GM19239 (cell line): ENCODE data around the gene PGAM2.

Source experiments
- DNase-seq: peaks from one replicate; pipeline ENCODE4 v3.0.0; 2011; ENCODE audit warnings: low spot score; ENCODE audit not compliant: insufficient read length
- FAIRE-seq: peaks from 2 replicates; lab custom pipeline; 2011; peaks lifted over from hg19 to GRCh38; lab: Jason Lieb, UNC

PGAM2 gene

DNA sequence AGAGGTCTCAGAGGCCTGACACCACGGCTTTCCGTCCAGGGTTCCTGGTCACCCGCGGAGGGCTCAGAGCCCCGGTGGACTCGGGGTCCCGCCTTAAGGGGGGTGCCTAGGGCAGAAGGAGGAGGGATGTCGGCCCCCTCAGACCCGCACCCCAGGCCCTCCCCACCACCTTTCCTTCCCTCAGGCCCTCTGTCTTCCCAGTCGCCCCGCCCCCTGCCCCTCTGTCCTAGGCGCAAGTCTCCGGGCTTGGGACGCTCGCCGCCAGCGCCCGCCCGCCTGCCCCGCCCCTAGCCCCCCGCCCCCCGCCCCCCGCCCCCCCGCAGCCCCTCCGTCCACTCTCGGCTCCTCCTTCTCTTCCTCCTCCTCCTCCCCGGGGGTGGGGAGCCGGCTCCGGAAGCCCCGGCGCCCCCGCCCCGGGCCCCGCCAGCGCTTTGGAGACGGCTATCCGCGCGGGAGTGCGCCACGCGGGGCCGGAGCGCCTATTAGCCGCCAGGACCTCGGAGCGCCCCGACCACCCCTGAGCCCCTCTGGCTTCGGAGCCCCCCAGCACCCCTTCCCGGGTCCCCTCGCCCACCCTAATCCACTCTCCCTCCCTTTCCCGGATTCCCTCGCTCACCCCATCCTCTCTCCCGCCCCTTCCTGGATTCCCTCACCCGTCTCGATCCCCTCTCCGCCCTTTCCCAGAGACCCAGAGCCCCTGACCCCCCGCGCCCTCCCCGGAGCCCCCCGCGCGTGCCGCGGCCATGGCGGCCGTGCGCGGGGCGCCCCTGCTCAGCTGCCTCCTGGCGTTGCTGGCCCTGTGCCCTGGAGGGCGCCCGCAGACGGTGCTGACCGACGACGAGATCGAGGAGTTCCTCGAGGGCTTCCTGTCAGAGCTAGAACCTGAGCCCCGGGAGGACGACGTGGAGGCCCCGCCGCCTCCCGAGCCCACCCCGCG, 38.8 kb upstream of the PGAM2 start, which contains the start of gene AEBP1:
Gene AEBP1 (plus strand): TSS at position 423 of the 937 bp plus-strand sequence. CDS start 321 bp downstream, at position 744.
- DNase-seq, result no peak
- FAIRE-seq, result no peak

DNA sequence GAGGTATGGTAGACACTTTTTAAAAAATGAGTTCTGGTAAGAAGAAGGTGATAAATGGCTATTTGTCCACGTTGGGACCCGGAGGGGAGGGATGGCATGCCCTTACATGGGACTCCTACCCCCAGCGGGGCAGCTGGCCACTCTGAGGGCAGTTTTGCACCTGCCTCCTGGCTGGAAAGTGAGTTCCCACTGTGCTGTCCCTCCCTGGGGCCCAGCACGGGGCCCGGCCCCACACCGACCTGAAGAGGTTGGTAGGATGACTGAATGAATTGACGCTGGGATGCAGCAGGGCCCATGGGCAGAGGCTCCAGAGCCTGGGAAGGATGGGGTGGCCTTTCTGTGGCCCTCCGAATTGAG, 38.2 kb upstream of the PGAM2 start:
- FAIRE-seq (no peak), DNase-seq (no peak)

DNA sequence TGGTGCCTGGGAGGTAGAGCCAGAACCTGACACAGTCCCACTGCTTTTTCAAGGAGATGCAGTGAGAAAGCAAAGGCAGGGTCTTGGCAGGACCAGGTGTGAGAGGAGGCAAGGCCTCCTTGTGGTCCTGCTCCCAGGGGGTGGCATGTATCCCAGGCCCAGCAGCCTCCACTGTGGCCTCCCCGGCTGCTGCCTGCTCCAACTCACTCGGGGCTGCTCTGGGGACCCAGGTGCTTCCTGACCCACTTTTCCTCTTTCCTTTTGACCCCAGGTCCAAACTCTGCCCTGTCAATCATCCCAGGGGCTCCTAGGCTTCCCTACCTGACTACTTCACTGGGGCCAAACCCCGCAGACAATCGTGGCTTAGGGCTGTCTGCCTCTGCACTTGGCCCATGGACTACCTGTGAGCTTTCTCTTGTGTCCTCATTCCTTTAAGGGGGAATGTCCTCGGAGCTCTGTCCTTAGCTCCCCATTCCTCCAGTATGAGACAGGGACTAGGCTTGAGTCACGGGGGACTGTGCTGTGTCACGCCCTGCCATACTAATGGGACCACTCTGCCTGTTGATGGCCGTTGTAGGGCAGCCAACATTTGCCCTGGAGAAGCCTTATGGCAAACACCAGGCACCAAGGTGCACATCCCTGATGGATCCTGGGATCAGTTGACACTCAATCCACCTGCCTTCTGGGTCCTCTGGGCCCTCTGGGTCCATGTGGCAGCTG, 37.6 kb upstream of the PGAM2 start:
- FAIRE-seq (no peak), DNase-seq (no peak)

DNA sequence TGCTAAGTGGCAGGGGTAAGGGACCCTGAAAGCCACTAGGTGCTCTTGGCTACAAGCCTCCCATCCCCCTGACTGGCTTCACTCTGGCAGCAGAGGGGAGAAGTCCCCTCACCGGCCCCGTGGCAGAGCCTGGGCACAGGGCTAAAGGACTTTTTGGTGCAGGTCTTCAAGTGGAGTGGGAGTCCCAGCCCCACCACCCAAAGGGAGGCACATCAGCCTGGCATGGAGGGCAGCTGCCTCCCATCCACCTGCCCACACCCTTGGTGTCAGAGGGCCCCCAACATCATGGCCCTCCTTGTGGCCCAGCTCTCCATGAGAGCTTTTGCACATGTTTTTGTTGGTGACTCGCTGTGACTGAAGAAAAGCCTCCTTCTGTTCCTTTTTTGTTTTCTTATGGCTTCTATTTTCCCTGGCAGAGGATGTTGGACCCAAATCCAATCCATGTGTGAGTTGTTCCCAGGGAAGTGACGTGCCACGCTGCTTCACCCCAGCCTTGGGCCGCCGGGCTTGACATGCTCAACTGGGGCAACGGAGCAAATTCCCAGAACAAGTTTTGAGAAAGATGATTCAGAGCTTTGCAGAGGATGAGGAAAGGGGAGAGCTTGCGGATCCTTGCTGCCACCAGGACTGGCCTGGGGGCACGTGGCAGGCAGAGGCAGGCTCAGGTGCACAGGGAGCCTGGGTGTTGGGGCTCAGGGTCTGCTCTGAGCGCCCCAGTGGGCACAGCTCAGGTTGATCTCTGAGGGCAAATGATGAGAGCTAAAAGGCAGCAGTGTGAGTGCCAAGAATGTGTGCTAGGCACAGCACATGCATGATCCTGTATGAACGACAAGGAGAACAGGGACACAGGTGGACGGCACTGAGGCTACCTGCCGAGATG, 36.8 kb upstream of the PGAM2 start:
- DNase-seq (no peak), FAIRE-seq (no peak)

DNA sequence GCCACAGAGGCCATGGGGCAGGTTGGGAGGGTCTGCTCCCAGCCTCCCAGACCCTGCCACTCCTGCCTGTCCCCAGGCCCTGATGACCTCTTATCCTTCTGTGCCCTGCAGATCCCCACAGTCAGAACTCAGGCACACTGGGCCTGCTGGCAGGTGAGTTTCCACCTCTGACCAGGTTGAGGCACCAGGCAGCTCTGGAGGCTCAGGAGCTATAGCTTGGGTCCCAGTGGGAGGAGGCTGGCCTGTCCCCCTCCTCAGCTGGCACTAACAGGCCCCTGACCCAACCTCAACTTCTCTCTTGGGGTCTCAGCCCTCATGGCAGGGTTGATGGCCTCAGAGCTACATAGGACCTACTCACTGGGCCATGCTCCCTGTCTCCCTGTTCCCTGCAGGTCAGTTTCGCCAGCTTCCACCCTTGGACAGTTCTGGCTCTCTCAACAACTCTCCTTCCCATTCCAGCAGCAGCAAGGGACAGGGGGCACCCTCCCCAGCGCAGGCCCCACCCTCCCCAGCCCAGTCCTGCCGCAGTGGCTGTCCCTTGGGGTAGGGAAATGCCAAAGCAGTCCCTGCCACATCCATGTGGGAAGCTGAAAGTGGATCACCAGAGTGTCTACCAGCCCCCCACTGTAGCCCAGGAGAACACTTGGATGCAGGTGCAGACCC, 36.1 kb upstream of the PGAM2 start:
- DNase-seq (no peak), FAIRE-seq (no peak)

DNA sequence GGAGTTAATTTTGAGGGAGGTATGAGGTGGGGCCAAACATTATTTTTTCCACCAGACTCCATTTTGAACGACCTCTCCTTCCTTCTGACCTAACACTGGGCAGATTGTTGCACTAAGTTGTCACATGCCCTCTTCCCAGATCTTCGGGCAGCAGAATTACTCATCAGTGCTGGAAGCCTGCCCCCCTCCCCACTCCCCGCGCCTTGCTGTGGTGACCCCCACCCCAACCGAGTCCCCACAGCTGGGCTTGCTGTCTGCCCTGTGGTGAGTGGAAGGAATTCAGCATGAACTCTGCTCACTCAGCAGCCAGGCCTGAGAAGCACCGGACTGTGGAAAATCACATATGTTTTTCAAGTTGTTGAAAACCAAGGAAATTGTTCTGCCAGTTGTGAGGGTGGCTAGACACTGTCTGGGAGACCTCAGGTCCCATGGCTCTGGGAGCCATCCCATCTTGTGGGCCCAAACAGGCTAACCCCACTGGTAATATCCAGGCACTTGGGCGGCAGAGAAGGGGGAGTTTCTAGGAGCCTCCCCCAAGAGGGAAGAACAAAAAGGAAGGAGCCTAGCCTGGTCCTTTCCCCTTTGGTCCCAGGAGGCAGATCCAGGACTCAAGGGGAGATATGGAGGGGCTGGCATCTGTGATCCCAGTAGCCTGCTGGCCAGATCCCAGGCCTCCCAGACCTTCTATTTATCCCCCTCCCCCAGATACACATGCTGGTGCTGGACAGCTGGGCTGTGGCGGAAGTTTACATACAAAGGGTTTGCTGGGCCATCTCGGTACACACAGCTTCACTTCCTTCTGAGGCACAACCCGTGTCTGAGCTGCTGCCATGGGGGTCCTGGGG, 35.3 kb upstream of the PGAM2 start:
- DNase-seq (no peak), FAIRE-seq (no peak)

DNA sequence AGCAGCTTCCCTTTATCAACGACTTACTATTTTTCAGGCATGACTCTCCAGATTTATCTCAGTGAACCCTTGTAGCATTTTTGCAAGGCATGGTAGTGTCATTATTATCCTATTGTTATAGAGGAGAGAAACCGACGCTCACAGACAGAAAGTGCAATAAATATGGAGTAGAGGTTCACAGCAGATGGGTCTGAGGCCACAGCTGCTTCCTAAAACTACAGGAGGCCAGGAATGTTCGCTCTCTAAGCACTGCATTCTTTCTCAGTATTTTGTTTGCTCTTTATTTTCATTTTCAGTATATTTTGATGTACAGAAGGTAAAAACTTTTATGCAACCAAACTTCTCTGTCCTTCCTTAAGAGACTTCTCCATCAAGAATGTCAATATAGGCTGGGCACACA, 34.3 kb upstream of the PGAM2 start:
- no peak for FAIRE-seq
- DNase-seq, result no peak

DNA sequence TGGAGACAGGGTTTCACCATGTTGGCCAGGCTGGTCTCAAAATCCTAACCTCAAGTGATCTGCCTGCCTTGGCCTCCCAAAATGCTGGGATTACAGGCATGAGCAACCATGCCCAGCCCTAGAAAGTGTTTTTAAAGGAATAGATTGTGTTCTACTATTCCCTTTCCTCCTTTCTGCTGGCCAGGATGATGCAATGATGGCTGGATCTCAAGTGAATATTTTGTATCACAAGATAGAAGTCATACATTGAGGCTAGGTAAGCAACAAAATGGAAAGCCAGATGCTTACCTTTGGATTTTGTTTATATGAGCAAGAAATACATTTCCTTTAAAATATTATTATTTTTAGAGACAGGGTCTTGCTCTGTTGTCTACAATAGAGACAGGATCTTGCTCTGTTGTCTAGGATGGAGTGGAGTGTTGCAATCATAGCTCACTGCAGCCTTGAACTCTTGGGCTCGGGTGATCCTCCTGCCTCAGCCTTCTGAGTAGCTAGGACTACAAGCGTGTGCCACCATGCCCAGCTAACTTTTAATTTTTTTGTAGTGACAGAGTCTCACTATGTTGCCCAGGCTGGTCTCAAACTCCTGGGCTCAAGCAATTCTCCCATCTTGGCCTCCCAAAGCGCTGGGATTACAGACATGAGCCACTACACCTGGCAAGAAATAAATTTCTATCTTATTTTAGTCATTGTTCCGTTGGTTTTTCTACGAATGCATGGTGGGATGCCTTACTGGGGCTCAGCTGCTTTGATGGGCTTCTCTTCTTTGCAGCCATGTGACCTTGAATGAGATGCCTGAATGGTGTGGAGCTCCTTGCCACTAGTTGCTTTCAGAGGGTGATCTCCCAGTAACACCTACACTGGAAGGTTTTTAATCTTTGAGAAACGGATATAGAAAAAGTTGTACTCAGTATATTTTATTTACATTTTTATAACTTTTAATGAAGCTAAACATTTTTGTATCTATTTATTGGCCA, 33.0 kb upstream of the PGAM2 start:
- peak; percentile 63 for FAIRE-seq

DNA sequence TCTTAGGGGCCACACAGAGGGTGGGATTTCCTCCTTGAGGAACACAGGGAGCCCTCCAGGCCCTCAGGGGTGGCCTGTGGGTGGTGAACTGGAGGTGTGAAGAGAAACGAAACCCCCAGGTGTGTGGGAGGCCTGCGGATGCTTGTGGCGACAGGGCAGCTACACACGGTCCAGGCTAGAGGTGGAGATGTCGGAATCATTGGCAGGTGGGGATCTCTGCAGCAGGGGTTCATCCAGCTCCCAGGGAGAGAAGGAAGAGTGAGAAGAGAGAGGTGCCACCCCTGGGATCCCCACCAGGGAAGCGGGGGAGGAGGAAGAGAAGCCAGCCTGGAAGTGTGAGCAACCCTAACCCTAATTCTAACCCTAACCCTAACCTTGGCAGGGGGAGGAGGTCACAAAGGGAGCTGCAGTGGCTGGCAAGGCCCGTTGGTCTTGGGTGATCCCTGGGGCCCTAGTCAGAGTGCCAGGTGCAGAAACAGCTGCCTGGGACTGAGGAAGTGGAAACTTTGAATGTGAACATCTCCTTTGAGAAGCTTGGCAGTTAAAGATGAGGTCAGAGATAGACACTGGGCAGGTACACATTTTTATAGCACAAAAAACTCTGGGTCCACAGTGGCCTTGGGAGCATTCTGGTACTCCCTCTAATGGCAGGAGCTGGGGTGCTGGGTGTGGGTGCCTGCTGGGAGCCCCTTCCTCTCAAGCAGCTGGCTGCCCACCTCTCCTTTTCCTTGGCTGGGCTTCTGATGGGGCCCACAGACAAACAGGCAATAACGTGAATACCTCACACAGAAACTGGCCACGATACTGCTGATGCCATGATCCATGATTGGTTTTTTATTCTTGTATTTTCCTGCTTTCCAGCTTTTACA, 31.9 kb upstream of the PGAM2 start:
- peak; percentile 90 for FAIRE-seq
- DNase-seq, result no peak

More for the DNA sequence above, 33.0 kb upstream of the PGAM2 start:
- DNase-seq, result no peak

DNA sequence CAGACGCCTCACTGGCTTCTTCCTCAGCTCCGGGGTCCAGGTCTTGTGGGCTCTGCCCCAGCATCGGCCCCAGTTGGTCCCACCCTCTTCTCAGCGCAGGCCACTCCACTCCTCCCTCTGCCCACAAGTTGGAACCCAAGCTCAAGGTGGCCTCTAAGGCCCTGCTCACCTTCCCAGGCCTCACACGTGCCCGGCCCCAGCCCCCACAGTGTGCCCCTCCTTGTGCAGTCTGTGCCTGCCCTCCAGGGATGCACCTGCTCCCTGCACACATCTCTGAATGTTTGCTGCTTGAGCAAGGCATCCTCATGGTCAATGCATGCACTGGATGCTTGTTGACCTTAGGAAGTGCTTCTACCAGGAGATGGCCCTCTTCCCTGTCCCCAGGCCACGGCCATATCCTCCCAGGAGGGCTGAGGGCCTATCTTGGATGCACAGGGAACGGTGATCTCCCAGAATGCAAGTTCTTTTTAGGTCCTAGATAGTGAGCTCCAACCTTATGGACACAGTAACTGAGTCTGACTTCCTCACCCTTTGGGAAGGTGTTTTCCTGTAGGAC, 31.0 kb upstream of the PGAM2 start:
- peak; percentile 4 for FAIRE-seq
- DNase-seq, result no peak

DNA sequence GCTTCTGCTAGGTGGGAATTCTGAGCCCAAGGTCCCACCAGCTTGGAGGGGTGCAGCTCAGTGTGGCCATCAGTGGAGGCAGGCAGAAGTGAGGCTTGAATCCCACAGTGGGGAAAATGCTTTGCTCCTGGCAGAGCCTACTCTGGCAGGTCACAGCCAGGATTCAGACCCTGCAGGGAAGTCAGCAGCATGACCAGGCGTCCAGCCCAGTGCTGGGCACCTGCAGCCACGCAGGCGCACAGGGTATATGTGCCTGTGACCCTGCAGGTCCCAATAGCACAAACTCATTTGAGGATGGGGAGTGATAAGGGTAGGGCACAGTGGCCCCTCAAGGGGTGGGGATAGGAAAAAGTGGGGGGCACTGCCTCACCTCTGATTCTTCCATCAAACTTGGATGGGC, 30.4 kb upstream of the PGAM2 start:
- no peak for FAIRE-seq

DNA sequence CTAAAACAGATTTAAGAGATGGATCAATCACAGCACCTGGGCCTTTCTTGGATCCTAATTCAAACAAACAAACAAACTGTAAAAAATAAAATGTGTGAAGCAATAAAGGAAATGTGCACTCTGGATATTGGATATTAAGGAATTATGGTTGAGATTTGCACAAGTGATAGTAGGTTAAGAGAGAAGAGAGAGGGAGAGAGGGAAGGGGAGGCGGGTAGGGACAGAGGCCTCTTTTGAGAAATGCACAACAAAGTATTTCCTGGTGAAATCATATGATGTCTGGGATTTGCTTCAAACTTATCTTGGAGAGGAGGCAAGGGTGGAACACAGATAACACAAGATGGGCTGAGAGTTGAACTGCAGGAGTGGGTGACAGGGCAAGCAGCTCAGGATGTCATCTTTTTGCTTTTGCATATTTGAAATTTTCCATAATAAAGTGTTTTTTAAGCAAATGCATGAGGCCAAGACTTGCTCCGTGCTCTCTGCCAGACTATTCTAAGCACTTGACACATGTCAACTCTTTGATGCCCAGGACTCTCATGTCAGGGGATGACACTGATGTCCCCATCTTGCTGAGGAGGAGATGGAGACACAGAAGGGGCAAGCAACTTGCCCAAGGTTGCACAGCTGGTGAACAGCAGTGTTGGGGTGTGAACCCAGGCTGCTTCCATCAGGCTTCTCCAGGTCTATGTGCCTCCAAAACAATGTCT, 29.7 kb upstream of the PGAM2 start:
- DNase-seq (no peak), FAIRE-seq (no peak)

More for the DNA sequence above, 30.4 kb upstream of the PGAM2 start:
- DNase-seq, result no peak

DNA sequence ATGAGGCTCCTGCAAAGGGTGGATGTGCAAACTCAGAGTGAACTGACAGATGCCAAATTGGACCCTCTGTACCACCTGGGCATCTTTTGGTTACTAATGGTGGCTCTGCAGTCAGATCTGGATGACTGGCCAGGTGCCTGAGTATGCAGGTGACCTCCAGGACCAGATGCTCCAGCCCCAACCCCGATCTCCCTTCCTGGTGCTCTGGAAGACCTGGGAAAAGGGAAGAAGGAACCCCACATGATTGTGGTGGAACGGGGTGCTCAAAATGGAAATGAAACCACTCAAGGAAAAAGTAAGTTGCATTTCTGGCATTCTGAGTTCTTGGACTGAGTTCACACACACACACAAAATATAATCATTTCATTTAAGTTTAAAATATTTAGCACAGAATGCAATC, 29.0 kb upstream of the PGAM2 start:
- FAIRE-seq, result no peak

DNA sequence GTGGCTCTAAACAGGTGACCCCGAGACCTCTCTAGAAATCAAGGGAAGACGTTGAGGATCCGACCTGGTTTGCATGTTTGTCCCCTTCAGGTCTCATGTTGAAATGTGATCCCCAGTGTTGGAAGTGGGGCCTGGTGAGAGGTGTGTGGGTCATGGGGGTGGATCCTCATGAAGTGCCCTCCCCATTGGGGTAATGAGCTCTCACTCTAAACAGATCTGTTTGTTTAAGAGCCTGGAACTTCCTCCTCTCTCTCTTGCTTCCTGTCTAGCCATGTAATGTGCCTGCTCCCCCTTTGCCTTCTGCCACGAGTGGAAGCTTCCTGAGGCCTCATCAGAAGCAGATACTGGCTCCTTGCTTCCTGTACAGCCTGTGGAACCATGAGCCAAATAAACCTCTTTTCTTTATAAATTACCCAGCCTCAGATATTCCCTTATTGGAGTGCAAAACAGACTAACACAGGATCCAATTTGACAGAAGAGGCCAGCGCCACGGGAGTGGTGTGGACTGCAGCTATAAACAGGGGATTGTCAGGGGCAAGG, 27.8 kb upstream of the PGAM2 start:
- no peak for DNase-seq
- no peak for FAIRE-seq

More for the DNA sequence above, 29.0 kb upstream of the PGAM2 start:
- DNase-seq, result no peak

DNA sequence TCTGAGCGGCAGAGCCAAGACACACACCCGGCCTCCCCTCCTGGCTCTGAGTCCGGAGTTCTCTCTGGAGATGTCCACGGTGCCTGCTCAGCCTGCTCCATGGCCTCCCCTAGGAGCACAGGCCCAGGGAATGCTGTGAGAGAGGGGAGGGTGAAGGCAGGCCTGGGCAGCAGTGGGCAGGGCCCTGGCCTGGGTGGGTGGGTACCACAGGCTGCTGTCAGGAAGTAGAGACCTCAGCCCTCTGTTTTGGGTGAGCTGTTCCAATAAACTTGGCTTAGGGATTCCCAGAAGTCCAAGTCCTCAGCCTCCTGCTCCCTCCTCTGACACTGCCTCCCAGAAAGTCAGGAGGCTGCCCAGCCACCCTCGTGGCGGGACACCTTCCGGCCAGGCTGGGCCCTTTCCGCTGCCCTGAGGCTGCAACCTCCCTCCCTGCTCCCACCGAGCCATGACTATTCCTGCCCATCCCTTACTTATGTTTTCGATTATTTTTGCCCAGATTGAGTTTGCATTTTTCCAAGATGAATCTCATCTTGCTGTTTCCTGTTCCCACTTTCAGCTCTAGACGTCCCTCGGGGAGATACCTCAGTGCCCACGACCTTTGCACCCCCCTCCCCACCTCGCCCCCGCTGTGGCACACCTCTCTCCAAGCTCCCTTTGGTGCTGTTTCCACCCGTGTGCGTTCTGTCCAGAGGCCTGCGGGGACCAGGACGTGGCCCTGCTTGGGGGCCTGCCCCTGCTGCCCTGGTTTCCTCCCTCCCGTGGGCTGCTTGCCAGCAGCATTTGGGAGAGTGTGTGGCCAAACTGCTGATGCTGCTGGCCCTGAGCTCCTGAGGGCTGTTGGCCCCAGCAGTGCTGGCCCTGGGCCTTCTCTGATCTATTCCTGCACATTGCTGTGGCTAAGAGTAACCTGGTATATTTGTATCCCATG, 22.8 kb upstream of the PGAM2 start:
- no peak for DNase-seq
- FAIRE-seq, result no peak
